NCI-H524 (cell line): ENCODE measurements around the gene TRAPPC10.

Experiments used
- DNase-seq, 2 experiments: peaks; one replicate each; lab custom pipeline; 2025; lab: John Stamatoyannopoulos, UW

TRAPPC10 gene

DNA sequence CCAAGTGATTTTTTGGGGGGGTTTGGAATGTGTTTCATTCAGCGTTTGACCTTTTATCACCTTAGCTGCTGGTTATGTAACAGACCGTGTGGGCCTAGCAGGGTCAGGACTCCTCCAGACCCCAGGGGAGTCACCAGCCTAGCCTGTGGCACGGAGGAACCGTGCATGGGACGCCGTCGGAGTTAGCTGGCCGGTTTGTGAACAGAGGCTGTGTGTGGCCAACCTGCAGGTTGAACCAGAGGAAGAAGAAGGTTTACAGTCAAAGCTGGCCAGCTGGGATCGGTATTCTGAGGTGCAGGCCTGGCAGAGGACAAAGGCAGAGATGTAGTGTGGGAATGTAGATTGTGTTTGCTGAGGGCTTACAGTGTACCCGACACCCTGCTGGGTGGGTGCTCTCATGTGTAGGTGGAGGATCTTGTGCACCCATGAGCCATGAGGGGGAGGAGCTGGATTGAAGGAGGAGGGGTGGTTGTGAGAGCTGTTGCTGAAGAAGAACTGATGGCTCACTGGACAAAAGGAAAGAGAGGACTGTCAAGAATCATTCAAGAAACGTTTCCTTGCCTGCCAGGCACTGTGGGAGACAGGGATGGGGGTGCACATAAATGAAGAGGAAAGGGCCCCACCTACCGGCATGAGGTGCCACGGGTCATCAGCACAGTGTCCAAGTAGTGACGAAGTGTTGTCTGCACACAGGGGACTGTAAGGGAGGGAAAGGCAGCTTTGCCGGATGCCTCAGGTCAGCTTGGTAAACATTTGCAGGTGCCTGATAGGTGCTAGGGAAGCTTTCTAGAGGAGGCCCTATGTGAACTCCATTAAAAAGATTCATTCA, 55.1 kb downstream of the TRAPPC10 start:
- DNase-seq: peak in 1 of 2 experiments; percentile 6

DNA sequence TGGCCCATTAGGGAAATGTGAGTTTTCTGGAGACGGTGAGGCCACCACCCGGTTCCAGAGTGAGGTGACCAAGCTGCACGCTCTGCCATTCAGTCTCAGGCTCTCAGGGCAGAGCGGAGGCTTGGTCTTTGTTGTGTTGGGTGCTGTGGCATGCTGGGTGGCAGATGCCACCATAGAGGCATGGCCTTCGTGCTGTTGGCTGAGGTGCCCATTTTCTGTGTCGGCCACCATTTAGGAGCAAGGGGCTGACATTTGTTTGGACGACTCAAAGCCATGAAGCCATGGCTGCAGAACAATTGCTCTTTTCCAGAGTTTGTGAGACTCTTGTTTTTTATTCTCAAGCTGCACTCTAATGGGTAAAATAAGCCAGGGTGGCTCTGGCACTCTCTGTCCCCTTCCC, 58.3 kb downstream of the TRAPPC10 start:
- DNase-seq: no peak

DNA sequence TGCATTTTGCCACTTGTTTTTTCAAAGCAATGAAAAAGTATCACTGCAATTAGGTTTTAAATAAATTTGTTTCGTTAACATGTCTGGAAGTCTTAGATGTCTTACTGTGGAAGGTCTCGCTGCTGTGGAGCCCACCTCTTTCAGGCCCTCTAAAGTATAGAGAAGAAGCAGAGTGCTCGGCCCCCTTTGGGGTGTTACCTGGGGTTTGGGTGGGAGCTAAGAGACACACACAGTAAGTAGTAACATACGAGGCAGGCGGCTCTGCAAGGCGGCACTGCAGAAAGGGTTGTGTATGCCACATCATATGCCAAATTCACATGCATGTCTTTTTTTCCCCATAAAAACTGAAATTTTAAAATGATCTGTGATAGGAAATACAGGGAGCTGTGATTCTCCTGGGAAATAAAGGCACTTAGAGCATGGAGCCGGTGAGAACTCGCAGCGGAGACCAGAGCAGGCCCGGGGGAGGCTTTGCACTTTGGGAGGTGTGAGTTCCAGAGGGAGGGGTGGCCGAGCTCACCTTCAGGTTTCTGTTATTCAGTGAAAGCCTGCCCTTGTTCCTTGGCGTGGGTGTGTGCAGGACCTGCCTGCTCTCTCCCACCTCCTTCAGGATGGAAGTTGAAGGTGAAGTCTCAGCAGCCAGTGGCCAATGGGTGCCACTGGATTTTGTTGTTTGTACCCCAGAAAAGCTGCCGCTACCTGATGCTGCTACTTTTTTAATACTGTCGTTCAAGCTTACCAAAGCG, 59.4 kb downstream of the TRAPPC10 start:
- no peak for DNase-seq

DNA sequence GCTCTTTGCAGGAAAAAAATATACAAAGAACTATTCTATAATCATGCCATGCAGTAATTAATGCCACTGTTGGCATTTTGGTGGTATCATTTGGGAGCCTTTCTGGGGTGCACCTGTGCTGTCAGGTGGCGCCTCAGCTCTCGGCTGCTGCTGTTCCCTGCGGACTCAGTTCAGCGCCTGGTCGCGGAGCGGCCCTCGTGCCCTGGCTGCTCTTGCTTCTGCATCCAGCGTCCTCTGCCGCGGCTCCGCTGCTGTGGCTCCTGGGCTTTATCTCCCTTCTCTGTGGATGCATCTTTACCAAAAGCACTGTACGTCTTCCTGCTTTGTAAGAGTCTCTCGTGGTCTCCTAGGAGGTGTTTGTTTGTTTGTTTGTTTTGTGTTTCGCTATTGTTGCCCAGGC, 60.0 kb downstream of the TRAPPC10 start:
- no peak for DNase-seq

DNA sequence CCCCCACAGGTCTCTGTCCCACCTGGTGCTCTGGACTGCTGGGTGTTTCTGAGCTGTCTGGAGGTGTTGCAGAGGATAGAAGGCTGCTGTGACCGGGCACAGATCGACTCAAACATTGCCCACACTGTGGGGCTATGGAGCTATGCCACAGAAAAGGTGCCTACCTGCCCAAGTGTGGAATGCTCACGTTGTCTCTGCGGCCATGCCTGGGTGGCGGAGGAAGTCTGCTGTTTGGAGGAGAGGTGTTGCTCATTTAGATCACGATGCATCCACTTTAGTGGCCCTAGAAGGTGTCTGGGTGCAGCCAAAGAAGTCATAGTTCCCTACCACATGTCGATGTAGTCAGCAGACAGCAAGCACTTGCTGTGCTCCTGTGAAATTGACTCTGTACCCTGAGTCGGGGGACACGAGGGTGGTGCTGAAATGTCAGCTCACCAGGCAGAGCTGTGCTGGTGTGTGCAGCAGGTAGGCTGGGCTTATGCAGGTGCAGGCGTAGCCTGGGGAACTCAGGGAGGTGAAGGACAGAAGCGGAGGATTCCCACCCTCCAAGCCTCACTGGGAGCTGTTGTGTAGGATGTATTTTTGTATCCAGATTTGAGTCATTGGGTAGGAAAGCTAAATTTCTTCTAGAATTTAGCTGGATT, 62.3 kb downstream of the TRAPPC10 start:
- DNase-seq: no peak

DNA sequence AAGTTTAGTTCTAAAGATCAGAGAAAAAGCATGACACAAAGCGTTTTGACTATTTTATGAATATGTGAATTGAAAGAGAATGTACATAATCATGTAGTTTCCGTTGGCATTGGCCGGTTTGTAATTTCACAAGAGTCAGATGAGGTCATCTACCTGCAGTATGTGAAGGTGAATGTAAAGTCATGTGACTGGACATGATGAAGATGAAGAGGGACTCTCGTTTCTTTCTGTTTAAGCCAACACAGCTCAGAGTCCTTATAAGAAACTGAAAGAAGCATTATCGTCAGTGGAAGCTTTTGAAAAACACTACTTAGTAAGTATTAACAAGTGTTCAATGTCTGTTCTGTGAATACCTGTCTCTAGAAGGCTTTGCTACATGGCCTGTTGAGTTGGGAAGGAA, 64.2 kb downstream of the TRAPPC10 start:
- no peak for DNase-seq

DNA sequence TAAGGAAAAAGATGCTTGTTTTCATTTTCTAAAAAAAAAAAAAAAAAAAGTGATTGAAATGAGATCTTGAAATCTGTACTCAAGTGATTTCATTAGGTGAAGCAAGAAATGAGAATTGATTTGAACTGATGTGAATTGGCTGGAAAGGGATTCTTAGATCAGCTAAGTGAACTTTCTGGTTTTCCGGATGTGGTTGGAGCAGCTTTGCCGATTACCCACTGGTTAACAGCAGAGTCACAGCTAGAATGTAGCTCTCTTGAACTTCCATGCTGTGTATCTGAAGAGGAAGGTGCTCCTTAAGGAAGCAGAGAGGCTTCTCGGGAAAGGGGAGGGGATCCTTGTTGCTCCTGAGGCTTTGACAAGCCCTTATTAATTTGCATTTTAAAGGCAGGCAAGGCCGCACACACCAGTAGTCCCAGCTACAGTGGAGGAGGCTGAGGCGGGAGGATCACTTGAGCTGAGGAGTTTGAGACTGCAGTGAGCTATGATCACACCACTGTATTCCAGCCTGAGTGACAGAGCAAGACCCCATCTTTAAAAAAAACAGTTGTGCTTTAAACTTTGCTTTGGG, 66.4 kb downstream of the TRAPPC10 start:
- DNase-seq: no peak

DNA sequence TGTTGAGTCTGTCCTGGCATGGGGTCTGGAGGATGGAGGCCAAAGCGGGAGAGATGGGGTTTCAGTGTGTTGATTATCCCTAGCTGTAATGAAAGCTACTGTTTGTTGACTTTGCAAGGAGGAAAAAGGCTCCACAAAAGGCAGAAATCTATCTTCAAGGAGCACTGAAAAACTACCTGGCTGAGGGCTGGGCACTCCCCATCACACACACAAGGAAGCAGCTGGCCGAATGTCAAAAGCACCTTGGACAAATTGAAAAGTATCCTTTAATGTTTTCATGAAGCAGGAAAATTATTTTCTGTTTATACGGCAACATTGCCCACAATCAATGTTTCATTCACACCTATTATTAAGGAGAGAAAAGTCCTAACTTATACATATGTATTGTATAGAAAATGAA, 67.3 kb downstream of the TRAPPC10 start:
- DNase-seq: no peak

DNA sequence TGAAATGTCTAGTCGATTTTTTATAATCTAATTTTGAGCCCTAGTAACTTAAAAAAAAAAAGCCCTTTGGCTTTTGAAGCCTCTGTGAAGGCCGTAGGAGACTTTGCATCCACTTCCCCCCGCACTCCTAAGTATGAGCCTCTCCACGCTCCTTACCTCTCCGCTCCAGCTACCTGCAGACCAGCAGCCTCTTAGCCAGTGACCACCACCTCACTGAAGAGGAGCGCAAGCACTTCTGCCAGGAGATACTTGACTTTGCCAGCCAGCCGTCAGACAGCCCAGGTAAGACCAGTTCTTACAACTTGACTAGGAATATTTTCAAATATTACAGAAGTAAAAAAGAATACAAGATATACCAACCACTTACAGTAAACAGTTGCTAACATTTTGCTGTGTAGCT, 67.7 kb downstream of the TRAPPC10 start:
- DNase-seq: no peak

DNA sequence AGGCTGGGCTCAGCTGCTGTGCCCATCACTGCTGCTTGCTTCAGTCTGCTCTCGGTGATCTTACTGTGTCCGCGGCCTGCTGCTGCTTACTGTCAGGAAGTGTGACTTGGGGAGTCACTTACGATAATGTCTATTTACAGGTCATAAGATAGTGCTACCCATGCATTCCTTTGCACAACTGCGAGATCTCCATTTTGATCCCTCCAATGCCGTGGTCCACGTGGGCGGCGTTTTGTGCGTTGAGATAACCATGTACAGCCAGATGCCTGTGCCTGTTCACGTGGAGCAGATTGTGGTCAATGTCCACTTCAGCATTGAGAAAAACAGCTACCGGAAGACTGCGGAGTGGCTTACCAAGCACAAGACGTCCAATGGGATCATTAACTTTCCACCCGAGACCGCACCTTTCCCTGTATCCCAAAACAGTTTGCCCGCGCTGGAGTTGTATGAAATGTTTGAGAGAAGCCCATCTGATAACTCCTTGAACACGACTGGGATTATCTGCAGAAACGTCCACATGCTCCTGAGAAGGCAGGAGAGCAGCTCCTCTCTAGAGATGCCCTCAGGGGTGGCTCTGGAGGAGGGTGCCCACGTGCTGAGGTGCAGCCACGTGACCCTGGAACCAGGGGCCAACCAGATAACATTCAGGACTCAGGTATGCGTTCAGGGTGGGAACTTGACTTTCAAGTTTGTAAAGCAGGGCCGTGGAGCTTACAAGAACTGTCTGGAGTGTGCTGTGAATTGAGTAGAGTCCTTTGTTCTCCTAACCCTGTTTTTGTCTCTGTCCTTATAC, 70.7 kb downstream of the TRAPPC10 start:
- no peak for DNase-seq

DNA sequence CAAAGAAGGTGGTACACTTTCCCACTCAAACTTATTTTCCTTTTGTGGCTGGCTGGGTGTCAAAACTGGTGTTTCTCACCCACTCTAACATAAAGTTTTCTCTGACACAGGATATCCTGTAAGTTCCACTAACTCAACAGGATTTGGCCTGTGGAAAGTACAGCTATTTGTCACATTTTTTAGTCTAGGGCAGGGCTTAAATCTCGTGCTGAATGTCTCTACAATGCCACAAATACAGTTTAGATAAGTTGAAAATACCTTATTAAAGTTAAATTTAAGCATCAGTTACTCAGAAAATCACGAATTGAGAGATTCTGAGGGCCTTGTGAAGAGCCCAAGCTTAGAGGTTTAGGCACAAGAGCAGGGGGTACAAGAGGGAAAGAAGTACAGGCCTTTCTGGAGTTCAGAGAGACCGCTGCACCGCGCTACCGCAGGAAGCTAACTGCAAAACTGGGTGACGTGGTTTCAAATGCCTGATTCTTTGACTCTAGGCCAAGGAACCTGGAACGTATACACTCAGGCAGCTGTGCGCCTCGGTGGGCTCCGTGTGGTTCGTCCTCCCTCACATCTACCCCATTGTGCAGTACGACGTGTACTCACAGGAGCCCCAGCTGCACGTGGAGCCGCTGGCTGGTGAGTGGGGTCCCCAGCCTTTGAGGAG, 71.7 kb downstream of the TRAPPC10 start:
- no peak for DNase-seq

DNA sequence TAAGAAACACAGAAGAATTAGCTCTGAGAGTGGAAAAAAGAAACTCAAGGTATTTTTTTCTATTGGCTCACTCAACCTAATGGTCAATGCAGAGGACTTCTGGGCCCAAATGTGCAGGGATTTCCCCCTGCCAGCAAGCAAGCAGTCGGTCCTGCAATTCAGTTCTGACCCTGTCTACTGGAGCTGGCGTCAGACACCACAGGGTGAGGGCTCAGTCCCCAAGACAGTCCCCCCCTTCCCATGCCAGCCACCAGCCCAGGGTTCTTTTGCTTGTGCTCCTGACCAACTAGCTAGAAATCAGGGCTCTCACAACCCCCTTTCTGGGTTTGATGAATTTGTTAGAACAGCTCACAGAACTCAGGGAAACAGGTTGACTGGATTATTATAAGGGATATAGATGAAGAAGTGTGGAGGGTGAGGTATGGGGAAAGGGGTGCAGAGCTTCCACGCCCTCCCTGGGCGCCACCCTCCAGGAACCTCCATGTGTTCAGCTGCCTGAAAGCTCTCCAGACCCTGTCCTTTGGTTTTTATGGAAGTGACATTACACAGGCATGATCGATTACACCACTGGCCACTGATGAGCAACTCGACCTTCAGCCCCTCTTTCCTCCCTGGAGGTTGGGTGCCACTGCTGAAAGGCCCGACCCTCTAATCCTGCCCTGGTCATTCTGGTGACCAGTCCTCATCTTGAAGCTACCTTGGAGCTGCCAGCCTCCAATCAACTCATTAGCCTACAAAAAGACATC, 72.6 kb downstream of the TRAPPC10 start:
- no peak for DNase-seq

DNA sequence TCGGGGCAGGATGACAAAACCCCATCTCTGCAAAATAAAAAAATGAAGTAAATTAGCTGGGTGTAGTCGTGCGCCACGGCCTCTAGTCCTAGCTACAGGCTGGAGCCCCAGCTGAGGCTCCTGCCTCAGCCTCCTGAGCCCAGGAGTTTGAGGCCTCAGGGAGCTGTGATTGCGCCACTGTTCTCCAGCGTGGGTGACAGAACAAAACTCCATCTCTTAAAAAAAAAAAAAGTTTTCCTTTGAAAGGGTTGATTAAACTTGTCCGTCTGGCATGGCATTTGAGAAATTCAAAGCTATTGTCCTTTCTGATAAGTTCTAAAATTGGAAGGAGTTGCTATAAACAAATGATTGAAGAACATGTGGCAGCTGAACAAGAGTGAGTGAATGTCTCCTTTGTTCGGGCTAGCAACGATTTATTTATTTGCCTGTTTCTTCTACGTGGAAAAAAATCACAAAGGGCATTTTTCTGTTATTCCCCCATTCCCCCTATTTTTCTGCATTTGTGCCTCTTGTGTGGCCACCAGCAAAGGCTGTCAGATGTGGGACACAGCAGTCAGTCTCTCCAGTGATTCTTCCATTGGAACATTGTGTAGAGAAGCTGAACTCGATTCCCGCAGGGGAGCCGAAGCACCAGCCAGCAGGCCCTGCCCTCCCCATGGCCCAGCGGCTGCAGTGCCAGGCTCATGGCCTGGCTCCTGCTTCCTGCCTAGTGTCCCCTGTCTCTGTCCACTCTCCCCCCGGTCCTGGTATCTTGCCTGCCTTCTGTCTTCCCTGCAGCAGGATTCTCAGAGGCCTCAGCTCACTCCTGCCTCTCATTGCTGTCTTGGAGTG, 73.6 kb downstream of the TRAPPC10 start:
- DNase-seq: no peak

DNA sequence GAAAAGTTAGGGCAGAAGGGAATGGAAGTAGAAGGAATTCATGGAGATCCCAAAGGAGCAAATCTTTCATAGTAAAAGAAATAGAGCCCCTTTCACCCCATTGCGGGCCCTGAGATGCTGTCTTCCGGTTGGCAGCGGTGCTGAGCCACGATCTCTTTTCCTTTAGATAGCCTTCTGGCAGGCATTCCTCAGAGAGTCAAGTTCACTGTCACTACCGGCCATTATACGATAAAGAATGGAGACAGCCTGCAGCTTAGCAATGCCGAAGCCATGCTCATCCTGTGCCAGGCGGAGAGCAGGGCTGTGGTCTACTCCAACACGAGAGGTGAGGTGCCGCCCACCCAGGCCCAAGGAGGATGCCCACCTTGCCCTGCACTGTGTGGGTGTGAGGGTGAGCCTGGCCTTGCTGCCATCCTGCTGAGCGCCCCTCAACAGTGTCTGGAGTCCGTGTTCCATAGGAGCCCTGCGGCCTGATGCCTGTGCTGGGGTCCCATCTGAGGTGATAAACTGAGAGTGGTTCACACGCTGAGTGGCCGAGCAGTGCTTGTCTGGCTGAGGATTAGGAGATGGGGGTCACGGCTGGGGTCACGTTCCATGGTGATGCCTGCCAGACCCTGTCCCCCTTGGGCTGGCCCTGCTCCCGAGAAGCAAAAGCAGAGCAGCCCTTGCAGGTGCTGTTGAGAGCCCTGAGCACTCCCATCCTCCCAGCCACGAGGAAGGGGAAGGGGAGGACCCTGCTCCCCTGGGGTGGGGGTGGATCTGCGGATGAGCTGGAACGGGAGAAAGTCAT, 74.7 kb downstream of the TRAPPC10 start:
- no peak for DNase-seq

DNA sequence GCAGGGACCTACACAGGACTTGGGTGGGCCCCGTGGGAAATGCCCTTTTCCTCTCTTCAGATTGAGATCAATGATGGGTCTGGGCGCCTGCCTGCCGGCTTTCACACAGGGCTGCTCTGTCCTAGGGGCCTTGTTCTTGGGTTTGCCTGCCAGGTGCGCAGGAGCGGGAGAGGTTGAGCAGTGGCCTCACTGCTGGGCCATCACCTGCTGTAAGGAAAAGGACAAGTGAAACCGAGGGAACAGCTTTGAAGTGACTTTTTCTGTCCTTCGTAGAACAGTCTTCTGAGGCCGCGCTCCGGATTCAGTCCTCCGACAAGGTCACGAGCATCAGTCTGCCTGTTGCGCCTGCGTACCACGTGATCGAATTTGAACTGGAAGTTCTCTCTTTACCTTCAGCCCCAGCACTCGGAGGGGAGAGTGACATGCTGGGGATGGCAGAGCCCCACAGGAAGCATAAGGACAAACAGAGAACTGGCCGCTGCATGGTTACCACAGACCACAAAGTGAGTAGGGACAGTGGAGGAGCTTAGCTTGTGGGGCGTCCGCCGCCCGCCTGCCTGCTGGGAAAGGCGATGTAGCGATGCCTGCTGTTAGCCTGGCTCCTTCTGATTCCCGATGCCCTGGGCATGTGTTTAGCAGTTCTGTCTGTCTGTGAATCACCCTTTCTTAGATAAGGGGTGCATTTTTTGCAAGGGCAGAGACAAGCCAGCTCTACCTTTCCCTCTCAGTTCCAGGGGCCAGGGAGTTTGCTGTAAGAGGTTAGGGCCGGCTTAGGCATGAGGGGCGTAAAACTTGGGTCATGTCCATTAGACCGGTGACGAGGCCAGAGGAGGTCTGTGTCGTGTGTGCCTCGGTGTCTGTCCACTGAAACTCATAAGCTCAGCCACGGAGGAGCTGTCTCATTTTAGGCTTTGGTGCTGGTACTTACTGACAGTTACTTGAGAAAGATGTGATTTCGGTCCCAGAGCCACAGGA, 75.6 kb downstream of the TRAPPC10 start:
- no peak for DNase-seq

DNA sequence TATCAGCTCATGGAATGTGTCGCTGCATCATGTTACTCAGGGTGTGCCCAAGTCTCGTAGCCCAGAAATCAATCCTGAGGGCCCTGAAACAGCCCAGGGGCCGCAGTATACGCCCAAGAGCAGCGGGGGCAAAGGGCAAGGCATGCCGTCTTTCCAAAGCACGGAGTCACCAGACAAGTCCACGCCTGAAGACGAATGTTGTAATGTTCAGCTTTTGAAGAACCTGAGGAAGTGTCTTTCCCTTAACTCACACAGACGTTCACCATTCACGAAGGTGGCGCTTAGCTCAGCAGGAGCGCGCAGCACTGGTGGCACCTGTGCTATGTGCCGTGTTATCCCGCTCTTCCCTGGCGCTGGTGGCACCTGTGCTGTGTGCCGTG, 76.3 kb downstream of the TRAPPC10 start:
- DNase-seq: no peak
